Fibroblast of skin of abdomen (primary cell): ENCODE results near the gene VAMP1.
"Not testable (repeated sequence)": the region's sequence is repeated elsewhere in the genome, so short reads cannot be mapped to it uniquely, and the experiment has no call there.

Source experiments
- DNase-seq: peaks from one replicate; pipeline ENCODE4 v3.0.0-alpha.2; 2013

The VAMP1 gene

GRCh38 chr12:6469609-6470374, 685 bp downstream of the VAMP1 start:
- no peak for DNase-seq

- no peak for DNase-seq
Measured at GRCh38 chr12:6469092-6469491, 1.4 kb downstream of the VAMP1 start.

- no peak for DNase-seq
Measured at GRCh38 chr12:6468283-6468575, 2.2 kb downstream of the VAMP1 start.

GRCh38 chr12:6467571-6468282, 2.8 kb downstream of the VAMP1 start:
- DNase-seq: not testable (repeated sequence)

- DNase-seq: not testable (repeated sequence)
Measured at GRCh38 chr12:6466751-6467150, 3.7 kb downstream of the VAMP1 start.

- no peak for DNase-seq
Measured at GRCh38 chr12:6466184-6466573, 4.3 kb downstream of the VAMP1 start.

GRCh38 chr12:6465467-6466183, 4.9 kb downstream of the VAMP1 start:
- DNase-seq: peak; percentile 61

GRCh38 chr12:6464531-6464930, 5.9 kb downstream of the VAMP1 start:
- DNase-seq: no peak

GRCh38 chr12:6463858-6464257, 6.6 kb downstream of the VAMP1 start:
- no peak for DNase-seq

- no peak for DNase-seq
Measured at GRCh38 chr12:6463216-6463615, 7.3 kb downstream of the VAMP1 start.

GRCh38 chr12:6462234-6462995, 8.1 kb downstream of the VAMP1 start:
- DNase-seq: no peak

GRCh38 chr12:6461401-6462233, 8.9 kb downstream of the VAMP1 start:
- no peak for DNase-seq

- DNase-seq: no peak
Measured at GRCh38 chr12:6460751-6461371, 9.6 kb downstream of the VAMP1 start.

- DNase-seq: no peak
Measured at GRCh38 chr12:6459004-6459337, 11.5 kb downstream of the VAMP1 start.

GRCh38 chr12:6458281-6459003, 12.0 kb downstream of the VAMP1 start:
- no peak for DNase-seq

GRCh38 chr12:6457220-6457945, 13.1 kb downstream of the VAMP1 start:
- no peak for DNase-seq

- no peak for DNase-seq
Measured at GRCh38 chr12:6452944-6453630, 17.4 kb downstream of the VAMP1 start.

GRCh38 chr12:6452245-6452943, 18.1 kb downstream of the VAMP1 start:
- no peak for DNase-seq
